NCI-H446 (cell line): ENCODE measurements around the gene HMGN3.

Experiments
- DNase-seq, 2 experiments: peaks; one replicate each; lab custom pipeline; 2025; lab: John Stamatoyannopoulos, UW

The HMGN3 gene

GRCh38 chr6:79184641-79185040 lies 49.8 kb downstream of the HMGN3 start:
- DNase-seq, result no peak

GRCh38 chr6:79184086-79184485 lies 50.4 kb downstream of the HMGN3 start:
- no peak for DNase-seq

DNA sequence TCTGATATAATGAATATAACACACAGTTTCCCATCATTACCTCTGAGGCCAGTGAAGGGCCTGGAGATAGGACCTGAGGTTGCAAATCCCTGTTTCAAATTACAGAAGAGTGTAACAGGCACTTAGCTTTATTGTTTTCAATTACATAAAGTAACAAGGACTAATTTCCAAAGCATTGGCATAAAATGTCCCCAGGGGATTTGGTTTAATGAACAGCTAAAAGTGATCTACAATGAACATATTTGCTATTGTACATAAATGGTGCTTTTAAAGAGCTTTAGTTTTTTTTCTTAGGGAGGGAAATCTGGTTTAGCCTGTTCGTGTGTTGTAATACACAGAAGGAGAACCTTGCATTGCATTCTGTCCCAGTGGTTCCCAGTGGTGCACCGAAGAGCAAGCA lies 54.4 kb downstream of the HMGN3 start:
- DNase-seq, result no peak

- no peak for DNase-seq
Measured at GRCh38 chr6:79173378-79173777, 61.1 kb downstream of the HMGN3 start.

- peak in 1 of 2 experiments; percentile 39 for DNase-seq
Measured at GRCh38 chr6:79170959-79171358, 63.5 kb downstream of the HMGN3 start.

DNA sequence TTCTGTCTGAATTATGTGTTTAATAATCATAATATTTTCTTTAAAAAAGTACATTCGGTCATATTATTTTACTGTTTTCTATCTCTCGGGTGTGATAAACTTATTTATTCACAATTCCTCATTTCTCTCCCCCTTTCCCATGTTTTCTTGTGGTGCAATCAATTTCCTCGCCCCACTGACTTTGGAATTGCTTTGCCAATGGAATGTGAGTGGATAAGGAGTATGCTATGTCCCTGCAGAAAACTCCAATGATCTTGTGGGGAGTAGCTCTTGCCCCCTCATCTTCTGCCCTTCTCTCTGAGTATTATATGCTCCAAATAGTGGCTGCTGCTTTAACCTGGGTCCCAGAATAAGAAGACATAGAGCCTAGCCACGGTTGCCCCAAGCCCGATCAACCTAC lies 64.1 kb downstream of the HMGN3 start:
- no peak for DNase-seq

GRCh38 chr6:79168695-79168980 lies 65.8 kb downstream of the HMGN3 start:
- DNase-seq, result no peak

DNA sequence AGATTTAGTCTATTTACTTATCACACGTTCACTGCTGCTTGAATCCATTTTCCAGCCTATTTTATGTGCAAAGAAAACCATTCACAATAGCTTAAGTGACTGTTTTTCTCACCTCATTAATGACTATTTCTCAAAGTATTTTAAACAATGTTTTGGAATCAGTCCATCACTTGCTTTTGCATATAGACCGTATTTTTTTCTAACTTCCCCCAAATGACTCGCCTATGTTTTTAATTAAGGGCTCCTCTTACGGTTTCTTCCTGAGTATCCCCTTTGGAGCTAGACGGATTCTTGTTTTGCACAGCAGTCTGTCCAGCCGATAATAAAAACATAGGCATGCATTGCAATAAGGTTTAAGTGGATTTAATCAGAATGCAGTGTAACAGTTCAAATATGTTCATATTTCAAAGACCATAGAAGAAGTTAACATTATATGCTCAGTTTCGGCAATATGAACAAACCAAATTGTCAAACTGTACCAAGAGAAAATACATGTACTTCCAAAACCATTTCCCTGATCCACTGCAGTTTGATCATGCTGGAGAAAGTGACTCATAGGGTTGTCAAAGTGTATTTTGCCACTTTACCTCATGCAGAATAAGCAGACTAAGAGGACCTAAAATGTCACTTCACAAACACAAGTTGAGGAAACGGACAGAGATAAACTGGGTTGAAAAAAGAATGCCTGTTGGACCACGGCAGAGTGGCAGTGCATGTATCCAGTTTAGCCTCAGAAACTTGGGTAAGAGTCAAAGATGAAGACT lies 66.4 kb downstream of the HMGN3 start:
- no peak for DNase-seq

- no peak for DNase-seq
Measured at GRCh38 chr6:79159846-79160245, 74.6 kb downstream of the HMGN3 start.

- no peak for DNase-seq
Measured at GRCh38 chr6:79158856-79159516, 75.5 kb downstream of the HMGN3 start.

GRCh38 chr6:79157961-79158644 lies 76.4 kb downstream of the HMGN3 start:
- DNase-seq, result no peak

GRCh38 chr6:79152269-79152737 lies 82.2 kb downstream of the HMGN3 start:
- no peak for DNase-seq
